ENCODE results near the gene PIGL. TPM values are rescaled to one million over a fixed set of nuclear protein-coding genes. Genes with fewer than 3 reads are reported as not detected.
"Not testable (repeated sequence)": the region's sequence is repeated elsewhere in the genome, so short reads cannot be mapped to it uniquely, and the experiment has no call there.

PIGL gene
- total RNA-seq, 2 donors from 2014 or later: 35.5 to 38.7 TPM

DNA sequence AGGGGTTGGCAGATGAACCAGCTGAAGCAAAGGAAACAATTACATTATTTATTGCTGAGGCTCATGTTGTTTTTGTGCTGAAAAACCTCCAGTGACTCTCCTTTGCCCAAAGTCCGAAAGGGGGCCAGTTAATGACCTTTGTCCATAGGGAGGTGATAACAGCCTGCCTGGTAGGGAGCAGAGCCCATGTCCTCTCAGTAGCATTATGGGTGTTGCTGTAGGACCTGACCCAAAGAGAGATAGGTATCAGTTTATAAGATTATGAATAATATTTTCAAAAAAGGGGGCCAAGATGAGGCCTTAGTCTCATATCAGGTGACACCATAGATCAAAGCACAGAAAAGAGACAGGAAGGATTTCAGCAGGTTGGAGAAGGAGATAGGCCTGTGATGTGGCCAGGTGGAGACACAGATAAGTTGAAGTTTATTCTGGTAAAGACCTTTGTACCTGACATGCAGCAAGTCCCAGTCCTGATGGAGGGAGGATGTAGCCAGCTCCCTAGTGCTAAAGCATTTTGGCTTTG, 81.2 kb downstream of the PIGL start:
- no peak for ATAC-seq (replicated peaks)
- H3K36me3 Mint-ChIP-seq (ENCODE audit: low read depth): peaks cover 32% of the 10 kb centered on the region
- no peaks in the 10 kb centered on the region for H3K9me3 Mint-ChIP-seq
- H3K4me3 Mint-ChIP-seq: no peak overlapping the region
- H3K4me1 Mint-ChIP-seq: peaks cover 4% of the 10 kb centered on the region
- no peaks in the 10 kb centered on the region for H3K27me3 Mint-ChIP-seq
- H3K27ac Mint-ChIP-seq: no peak overlapping the region

GRCh38 chr17:16300554-16300953, 83.5 kb downstream of the PIGL start:
- Mint-ChIP-seq H3K27me3 (no peaks in the 10 kb centered on the region), H3K27ac (no peak overlapping the region), H3K9me3 (no peaks in the 10 kb centered on the region), H3K4me1 (peaks cover 4% of the 10 kb centered on the region), H3K36me3 (ENCODE audit: low read depth) (peaks cover 42% of the 10 kb centered on the region), H3K4me3 (no peak overlapping the region)
- ATAC-seq (replicated peaks): no peak

DNA sequence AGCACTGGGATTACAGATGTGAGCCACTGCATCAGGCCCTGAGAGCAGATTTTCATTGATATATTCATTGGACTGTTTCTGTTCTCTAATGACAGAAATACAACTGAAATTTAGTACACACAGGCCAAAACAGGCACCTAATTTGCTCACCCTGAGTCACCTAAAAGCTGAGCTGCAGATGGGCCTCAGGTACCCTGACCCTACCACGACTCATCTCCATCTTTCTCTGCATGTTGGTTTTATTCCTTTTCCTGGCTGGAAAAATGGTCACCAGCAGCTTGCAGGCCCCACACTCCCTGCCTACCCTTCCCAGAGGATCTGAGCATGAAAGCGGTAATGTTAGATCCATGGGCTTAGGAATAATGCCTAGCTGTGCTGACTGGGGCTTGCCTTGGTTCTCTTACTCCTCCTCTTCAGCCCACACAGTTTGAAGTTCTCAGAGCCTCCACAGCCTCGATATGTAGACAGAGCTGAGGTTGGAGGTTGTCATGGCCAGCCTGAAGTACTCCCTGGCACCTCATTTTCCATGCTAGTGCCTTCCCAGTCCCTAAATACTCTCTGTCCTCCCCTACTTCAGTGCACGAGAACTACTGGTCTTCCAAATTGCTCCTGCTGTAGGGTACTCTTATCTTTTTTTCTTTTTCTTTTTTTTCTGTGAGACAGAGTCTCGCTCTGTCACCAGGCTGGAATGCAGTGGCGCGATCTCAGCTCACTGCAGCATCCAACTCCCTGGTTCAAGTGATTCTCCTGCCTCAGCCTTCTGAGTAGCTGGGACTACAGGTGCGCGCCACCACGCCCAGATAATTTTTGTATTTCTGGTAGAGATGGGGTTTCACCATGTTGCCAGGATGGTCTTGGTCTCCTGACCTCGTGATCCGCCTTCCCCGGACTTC, 85.2 kb downstream of the PIGL start:
- Mint-ChIP-seq H3K4me1 (peaks cover 4% of the 10 kb centered on the region), H3K27me3 (no peaks in the 10 kb centered on the region), H3K9me3 (no peaks in the 10 kb centered on the region), H3K36me3 (ENCODE audit: low read depth) (peaks cover 42% of the 10 kb centered on the region), H3K27ac (no peak overlapping the region), H3K4me3 (no peak overlapping the region)
- peak; percentile 34 for ATAC-seq (replicated peaks)

- no peaks in the 10 kb centered on the region for H3K4me1 Mint-ChIP-seq
- no peak overlapping the region for H3K27ac Mint-ChIP-seq
Measured at GRCh38 chr17:16302856-16303255, 85.8 kb downstream of the PIGL start.

DNA sequence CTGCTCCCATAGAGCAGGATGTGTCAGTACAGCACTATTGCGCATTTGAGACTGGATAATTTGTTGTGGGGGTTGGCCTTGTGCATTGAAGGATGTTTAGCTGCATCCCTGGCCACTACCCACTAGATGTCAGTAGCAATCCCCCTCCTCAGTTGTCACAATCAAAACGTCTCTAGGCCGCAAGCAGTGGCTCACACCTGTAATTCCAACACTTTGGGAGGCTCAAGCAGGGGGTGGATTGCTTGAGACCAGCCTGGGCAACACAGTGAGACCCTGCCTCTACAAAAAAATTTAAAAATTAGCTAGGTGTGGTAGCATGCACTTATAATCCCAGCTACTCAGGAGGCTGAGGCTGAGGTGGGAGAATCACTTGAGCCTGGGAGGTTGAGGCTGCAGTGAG, 87.8 kb downstream of the PIGL start:
- Mint-ChIP-seq H3K27ac (no peak overlapping the region), H3K9me3 (no peaks in the 10 kb centered on the region), H3K36me3 (ENCODE audit: low read depth) (peaks cover 40% of the 10 kb centered on the region), H3K4me3 (no peak overlapping the region), H3K4me1 (no peaks in the 10 kb centered on the region), H3K27me3 (no peaks in the 10 kb centered on the region)
- no peak for ATAC-seq (replicated peaks)

More at GRCh38 chr17:16302856-16303255, 85.8 kb downstream of the PIGL start:
- no peaks in the 10 kb centered on the region for H3K9me3 Mint-ChIP-seq
- no peaks in the 10 kb centered on the region for H3K27me3 Mint-ChIP-seq
- no peak for ATAC-seq (replicated peaks)
- H3K4me3 Mint-ChIP-seq: no peak overlapping the region
- peaks cover 42% of the 10 kb centered on the region for H3K36me3 Mint-ChIP-seq (ENCODE audit: low read depth)

DNA sequence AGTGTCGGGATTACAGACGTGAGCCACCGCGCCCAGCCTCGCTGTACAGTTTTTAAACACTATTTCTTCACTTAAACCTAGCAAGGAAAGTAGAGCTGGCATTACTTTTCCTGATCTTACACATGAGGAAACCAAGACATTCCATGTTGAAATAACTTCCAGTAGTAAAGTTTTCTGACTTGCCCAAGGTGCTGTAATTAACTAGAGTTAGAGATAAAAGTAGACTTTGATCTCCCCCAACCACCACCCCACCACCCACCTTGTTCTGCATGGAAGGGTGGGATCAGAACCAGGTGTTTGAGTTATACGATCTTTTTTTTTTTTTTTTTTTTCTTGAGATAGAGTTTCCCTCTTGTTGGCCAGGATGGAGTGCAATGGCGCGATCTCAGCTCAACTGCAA, 89.2 kb downstream of the PIGL start:
- H3K36me3 Mint-ChIP-seq (ENCODE audit: low read depth): peaks cover 33% of the 10 kb centered on the region
- H3K9me3 Mint-ChIP-seq: no peaks in the 10 kb centered on the region
- no peak overlapping the region for H3K4me3 Mint-ChIP-seq
- no peak for ATAC-seq (replicated peaks)
- peaks cover 10% of the 10 kb centered on the region for H3K4me1 Mint-ChIP-seq
- no peaks in the 10 kb centered on the region for H3K27me3 Mint-ChIP-seq
- H3K27ac Mint-ChIP-seq: no peak overlapping the region

DNA sequence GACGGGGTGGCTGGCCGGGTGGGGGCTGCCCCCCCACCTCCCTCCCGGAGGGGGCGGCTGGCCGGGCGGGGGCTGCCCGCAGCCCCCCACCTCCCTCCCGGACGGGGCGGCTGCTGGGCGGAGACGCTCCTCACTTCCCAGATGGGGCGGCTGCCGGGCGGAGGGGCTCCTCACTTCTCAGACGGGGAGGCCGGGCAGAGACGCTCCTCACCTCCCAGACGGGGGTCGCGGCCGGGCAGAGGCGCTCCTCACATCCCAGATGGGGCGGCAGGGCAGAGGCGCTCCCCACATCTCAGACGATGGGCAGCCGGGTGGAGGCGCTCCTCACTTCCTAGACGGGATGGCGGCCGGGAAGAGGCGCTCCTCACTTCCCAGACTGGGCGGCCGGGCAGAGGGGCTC, 95.1 kb downstream of the PIGL start:
- H3K4me3 Mint-ChIP-seq: not testable (repeated sequence)

GRCh38 chr17:16313139-16314090, 96.4 kb downstream of the PIGL start:
- Mint-ChIP-seq H3K36me3 (ENCODE audit: low read depth) (peaks cover 20% of the 10 kb centered on the region), H3K4me1 (peaks cover 10% of the 10 kb centered on the region), H3K27ac (peak overlapping the region; percentile 29), H3K9me3 (no peaks in the 10 kb centered on the region), H3K27me3 (no peaks in the 10 kb centered on the region), H3K4me3 (no peak overlapping the region)
- ATAC-seq (replicated peaks): no peak

More for the DNA sequence above, 95.1 kb downstream of the PIGL start:
- not testable (repeated sequence) for H3K9me3 Mint-ChIP-seq; H3K27ac Mint-ChIP-seq; ATAC-seq (replicated peaks); H3K27me3 Mint-ChIP-seq
- Mint-ChIP-seq H3K36me3 (ENCODE audit: low read depth) (peaks cover 20% of the 10 kb centered on the region), H3K4me1 (peaks cover 10% of the 10 kb centered on the region)

GRCh38 chr17:16314189-16314588, 97.2 kb downstream of the PIGL start:
- peaks cover 10% of the 10 kb centered on the region for H3K4me1 Mint-ChIP-seq
- H3K9me3 Mint-ChIP-seq: no peaks in the 10 kb centered on the region
- no peaks in the 10 kb centered on the region for H3K27me3 Mint-ChIP-seq
- peaks cover 20% of the 10 kb centered on the region for H3K36me3 Mint-ChIP-seq (ENCODE audit: low read depth)
- ATAC-seq (replicated peaks): no peak
- peak overlapping the region; percentile 29 for H3K27ac Mint-ChIP-seq
- no peak overlapping the region for H3K4me3 Mint-ChIP-seq

- H3K9me3 Mint-ChIP-seq: no peaks in the 10 kb centered on the region
- H3K4me3 Mint-ChIP-seq: no peak overlapping the region
- ATAC-seq (replicated peaks): no peak
- H3K27ac Mint-ChIP-seq: no peak overlapping the region
- peaks cover 20% of the 10 kb centered on the region for H3K36me3 Mint-ChIP-seq (ENCODE audit: low read depth)
- H3K4me1 Mint-ChIP-seq: peaks cover 10% of the 10 kb centered on the region
- H3K27me3 Mint-ChIP-seq: no peaks in the 10 kb centered on the region
Measured at GRCh38 chr17:16314859-16315258, 97.8 kb downstream of the PIGL start.

DNA sequence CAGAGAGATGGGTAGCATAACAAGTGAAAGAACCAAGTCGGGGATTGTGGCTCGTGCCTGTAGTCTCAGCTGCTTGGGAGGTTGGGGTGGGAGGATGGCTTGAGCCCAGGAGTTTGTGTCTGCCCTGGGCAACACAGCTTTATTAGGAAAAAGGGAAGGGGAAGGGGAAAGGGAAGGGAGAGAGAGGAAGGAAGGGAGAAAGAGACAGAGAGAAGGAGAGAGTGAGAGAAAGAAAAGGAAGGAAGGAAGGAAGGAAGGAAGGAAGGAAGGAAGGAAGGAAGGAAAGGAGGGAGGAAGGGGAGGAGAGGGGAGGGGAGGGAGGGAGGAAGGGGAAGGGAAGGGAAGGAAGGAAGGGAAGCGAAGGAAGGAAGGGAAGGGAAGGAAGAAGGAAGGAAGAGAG, 103.0 kb downstream of the PIGL start:
- ATAC-seq (replicated peaks): no peak
- Mint-ChIP-seq H3K4me1 (no peaks in the 10 kb centered on the region), H3K27ac (no peak overlapping the region), H3K27me3 (no peaks in the 10 kb centered on the region), H3K4me3 (no peak overlapping the region), H3K36me3 (ENCODE audit: low read depth) (peaks cover 23% of the 10 kb centered on the region), H3K9me3 (no peaks in the 10 kb centered on the region)

DNA sequence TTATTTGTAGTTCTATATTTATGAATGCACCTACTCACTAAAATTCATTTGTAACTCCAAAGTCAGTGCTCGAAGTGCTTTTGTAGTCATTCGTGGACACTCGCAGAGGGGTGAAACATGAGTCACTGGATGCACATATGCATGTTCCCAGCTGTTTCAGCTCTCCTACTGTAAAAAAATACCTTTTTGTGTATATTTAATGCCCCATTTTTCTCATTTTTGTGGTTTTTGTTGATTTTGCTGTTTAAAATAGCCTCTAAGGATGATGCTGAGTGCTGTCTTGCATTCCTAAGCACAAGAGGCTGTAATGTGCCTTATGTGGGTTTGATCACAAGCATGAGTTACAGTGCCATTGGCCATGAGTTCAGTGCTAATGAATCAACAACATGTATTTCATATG, 105.6 kb downstream of the PIGL start:
- H3K27me3 Mint-ChIP-seq: no peaks in the 10 kb centered on the region

GRCh38 chr17:16325964-16326363, 109.0 kb downstream of the PIGL start:
- H3K4me1 Mint-ChIP-seq: peaks cover 5% of the 10 kb centered on the region
- ATAC-seq (replicated peaks): no peak
- H3K27ac Mint-ChIP-seq: no peak overlapping the region
- H3K9me3 Mint-ChIP-seq: no peaks in the 10 kb centered on the region
- peaks cover 40% of the 10 kb centered on the region for H3K36me3 Mint-ChIP-seq (ENCODE audit: low read depth)
- no peak overlapping the region for H3K4me3 Mint-ChIP-seq
- H3K27me3 Mint-ChIP-seq: no peaks in the 10 kb centered on the region

More for the DNA sequence above, 105.6 kb downstream of the PIGL start:
- H3K4me1 Mint-ChIP-seq: no peaks in the 10 kb centered on the region
- no peak overlapping the region for H3K4me3 Mint-ChIP-seq
- no peak overlapping the region for H3K27ac Mint-ChIP-seq
- ATAC-seq (replicated peaks): no peak
- no peaks in the 10 kb centered on the region for H3K9me3 Mint-ChIP-seq
- peaks cover 40% of the 10 kb centered on the region for H3K36me3 Mint-ChIP-seq (ENCODE audit: low read depth)

DNA sequence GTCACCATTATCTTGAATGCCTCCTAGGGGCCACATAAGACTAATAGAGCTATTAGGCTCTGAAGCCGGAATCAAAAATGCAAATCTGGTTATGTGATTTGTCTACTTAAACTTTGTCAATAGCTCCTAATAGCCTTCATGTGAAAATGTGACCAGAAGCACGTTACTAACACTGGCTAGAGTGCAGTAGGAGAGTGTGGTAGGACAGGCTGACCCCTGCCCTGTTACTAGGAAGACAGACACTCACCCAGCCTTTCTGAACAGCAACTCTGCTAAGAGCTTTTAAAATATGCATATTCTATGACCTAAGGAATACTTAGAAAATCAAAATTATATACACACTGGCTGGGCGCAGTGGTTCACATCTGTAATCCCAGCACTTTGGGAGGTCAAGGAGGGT, 110.0 kb downstream of the PIGL start:
- Mint-ChIP-seq H3K27ac (no peak overlapping the region), H3K4me1 (peaks cover 5% of the 10 kb centered on the region), H3K36me3 (ENCODE audit: low read depth) (peaks cover 33% of the 10 kb centered on the region), H3K27me3 (no peaks in the 10 kb centered on the region), H3K9me3 (no peaks in the 10 kb centered on the region), H3K4me3 (no peak overlapping the region)
- no peak for ATAC-seq (replicated peaks)
